GM18526 (cell line): Measurements from ENCODE around the gene ST3GAL5.

Experiments used
- POLR2A ChIP-seq: IDR thresholded peaks from 3 replicates; pipeline ENCODE4 v1.6.1; 2011; ENCODE audit not compliant: insufficient read length; ENCODE audit errors: extremely low read depth

Gene ST3GAL5

GRCh38 chr2:85924522-85924921 lies 35.7 kb upstream of the ST3GAL5 start:
- no peak for TF ChIP-seq POLR2A

DNA sequence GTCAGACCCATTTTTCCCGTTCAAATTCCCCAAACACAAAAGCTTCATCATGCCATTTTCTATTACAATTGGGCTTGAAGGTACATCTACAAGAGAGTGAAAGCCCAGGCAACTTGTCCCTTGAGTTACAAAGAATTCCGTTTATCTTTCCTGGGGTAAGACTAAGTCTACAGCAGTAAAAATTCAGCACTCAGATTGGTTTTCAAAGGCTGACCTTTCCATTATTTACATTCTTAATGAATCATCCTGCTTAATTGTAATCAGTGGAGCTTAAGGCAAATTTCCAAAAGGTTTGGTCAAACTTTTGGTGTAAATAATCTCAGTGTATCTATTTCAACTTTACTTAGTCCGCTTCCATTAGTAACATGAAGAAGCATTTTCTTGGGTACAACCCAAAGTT lies 33.4 kb upstream of the ST3GAL5 start:
- no peak for TF ChIP-seq POLR2A

DNA sequence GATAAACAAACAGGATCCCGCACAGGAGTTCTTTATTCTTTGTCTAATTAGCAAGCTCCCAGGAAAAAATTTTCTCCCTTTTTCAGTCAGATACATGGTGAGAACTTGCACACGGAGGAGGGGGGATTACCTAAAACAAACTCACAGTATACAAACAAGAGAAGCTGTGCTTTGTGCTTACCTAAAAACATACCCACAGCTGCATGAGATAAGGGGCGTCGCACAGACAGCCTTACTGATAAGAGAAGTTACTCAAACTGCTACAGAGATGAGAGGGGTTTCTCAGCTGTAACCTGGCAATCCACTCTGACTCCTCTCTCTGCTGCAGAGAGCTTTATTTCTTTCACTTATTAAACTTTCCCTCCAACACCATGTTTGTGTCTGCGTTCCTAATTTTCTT lies 32.9 kb upstream of the ST3GAL5 start:
- no peak for TF ChIP-seq POLR2A

DNA sequence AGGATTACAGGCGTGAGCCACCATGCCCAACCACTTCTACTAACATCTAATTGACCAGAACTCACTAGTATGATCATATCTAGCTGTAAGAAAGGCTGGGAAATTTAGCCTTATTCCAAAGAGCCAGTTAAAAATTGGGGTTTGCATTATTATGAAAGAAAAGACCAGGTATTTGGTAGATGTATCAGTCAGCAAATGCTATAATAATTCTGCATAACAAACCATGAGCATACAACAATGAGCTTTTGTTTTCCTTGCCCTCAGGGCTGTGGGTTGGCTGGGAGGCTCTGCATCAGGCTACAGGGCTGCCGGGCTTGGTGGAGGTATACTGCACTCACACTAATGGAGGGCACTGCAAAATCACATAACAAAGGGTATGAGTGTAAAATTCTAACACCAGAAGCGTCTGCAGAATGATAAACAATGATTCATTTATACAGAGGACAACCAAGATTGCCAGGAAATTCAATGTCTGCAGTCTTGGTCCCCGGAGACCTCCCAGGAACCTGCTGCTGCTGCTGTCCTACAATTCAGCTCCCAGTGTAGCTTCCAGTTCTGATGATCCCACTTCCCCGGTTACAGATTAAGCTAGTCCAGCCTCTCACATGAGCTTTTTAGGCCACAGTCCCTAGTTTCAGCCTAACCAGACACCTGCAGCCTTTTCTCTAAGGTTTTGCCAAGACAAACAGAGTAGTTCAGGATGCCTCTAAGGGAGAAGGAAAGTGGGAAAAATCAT lies 32.2 kb upstream of the ST3GAL5 start:
- no peak for TF ChIP-seq POLR2A

GRCh38 chr2:85917887-85918795 lies 29.4 kb upstream of the ST3GAL5 start:
- no peak for TF ChIP-seq POLR2A

DNA sequence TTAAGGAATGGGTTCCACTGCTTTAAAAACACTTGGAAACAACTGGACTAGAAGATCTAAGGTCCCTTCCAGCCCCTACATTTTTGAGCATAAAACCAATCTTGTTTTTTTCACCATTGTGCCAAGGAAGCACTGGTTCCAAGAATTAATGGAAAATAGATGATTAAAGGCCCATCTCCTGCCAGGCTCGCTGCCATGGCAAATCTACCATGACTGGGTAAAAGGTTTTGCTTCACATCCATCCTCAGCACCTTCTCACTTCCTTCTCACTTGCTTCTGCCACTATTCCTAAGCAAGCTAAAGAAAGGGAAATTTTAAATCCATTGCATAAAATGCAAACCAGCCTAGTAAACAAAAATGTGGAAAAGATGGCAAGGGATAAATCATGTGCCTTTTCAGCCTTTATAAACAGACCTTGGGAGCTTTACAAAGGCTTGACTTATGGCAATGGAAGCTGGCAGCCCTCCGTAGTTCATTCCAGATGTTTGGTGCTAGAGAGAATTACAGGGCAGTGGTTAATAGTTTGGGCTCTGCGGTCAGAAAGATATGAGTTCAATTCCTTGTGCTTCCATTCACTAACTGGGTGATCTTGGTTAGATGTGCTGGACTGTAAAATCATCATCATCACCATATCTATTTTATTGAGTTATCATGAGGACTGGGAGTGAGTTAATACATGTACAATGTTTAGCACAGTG lies 27.0 kb upstream of the ST3GAL5 start:
- TF ChIP-seq POLR2A = no peak

DNA sequence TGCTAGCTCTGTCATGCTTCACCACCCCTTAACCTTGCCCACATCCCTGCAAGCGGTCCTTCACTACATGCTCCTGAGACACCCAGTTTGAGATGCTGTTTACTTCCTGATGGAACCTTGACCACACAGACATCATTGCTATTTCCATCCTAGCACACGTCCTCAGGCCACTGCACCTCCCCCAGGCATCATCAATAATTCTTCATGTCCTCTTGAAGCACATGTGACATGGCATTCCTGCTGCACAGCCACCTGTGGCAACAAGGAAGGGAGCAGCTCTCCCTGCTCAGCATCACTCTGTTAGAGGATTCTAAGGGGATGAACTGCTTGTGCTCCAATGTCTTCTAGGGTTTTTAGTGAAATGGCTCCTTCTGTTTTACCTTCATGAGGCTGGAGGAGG lies 26.1 kb upstream of the ST3GAL5 start:
- no peak for TF ChIP-seq POLR2A

GRCh38 chr2:85913884-85914881 lies 25.4 kb upstream of the ST3GAL5 start:
- TF ChIP-seq POLR2A = no peak

- no peak for TF ChIP-seq POLR2A
Observed at GRCh38 chr2:85911814-85912692, 23.3 kb upstream of the ST3GAL5 start.

DNA sequence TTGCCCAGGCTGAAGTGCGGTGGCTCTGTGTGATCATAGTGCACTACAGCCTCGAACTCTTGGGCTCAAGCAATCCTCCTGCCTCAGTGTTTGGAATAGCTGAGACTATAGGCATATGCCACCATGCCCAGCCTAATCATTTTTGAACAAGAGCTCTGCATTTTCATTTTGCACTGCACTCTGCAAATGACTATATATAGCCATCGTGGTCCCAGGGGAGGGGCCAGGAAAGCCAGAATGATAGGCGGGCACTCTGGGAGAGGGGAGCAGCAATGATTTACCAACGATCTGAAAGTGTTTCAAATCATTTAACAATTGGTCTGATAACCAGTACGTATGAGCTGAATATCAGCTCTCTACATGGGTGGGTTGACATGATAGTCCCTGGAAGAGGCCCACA lies 22.3 kb upstream of the ST3GAL5 start:
- TF ChIP-seq POLR2A = no peak

DNA sequence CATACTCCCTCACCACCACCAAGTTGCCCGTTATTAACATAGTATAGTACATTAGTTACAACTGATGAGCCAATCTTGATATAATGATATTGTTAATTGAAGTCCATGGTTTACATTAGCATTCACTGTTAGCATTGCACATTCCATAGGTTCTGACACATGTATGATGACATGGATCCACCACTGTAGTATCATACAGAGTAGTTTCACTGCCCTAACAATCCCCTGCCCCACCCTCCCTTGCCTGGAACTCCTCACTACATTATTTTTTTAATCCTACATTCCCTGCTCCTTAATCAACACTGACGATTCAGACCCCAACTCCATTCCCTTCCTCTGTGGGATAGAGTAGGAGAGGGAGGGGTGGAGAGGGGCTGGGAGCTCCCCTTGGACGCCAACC lies 20.2 kb upstream of the ST3GAL5 start:
- TF ChIP-seq POLR2A = no peak

DNA sequence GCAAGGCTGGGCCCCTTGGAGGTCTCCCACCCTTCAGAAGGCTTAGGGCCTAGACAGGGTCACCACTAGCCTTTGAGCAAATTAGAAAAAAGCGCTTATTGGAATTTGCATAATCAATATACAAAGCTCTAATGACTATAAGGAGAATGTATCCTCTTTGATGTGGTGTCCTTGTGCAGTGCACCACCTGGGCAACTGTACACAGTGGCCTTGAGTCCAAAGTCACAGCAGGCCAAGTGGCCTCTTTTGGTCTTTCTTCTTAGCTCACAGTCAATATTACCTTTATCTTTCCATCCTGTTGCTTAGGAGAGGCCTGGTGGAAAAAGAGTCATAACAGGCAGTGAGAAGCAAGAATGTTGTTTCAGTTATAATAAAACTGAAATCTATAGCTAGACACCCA lies 19.7 kb upstream of the ST3GAL5 start:
- TF ChIP-seq POLR2A = no peak

DNA sequence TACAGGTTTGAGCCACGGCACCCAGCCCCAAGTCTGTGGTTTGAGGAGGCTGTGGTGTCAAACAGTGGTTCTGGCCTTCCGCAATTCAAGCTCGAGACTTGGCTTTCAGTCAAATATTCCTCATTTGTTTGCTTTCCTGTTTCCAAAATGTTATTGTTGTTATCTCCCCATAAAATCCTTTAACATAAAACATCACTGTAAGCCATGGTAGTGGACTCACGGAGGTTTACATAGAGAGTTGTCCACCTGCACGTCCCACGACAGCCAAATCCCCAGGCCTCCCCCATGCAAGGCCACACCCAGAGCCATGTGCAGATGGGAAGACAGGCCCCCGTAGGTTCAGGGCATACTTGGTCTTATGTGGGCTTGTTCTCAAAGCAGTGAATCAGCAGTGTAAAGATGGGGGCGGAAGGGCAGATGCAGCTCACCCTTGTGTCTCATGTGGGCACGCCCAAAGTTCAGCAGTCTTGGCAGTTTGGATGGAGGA lies 18.9 kb upstream of the ST3GAL5 start:
- no peak for TF ChIP-seq POLR2A
